ENCODE measurements around the gene HES6. TPM values are rescaled to one million over a fixed set of nuclear protein-coding genes. Genes with fewer than 3 reads are reported as not detected.

HES6 gene
- total RNA-seq (2014; rRNA removed; shearing (Covaris generic)) = 8.3 and 22.7 TPM in 2 replicates

- peak; percentile 89 for DNase-seq (ENCODE audit: low read depth)
These were observed at the start of gene HES6 for GRCh38 chr2:238239863-238240756. HES6 (minus strand) TSS chr2:238240038; CDS start chr2:238239905, 133 bp downstream.

DNA sequence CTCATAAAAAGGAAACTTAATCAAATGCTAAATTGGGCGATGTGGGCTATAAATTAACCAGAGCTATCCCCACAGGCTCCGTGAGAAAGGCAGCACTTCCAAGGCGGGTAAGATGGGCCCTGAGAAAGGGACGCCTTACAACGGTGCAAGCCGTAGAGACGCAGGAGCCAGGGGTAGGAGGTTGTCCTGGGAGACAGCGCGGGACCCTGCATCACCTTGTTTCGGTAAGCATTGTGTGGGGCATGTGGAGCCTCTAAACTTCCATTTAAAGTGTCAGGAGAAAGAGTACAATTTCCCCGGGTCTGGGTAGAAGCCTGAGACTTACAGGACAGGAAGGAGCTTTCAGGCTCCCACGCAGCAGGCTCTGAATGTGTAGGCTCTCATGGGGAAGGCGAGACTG is 49.7 kb upstream of the HES6 start:
- no peak for DNase-seq (ENCODE audit: low read depth)

DNA sequence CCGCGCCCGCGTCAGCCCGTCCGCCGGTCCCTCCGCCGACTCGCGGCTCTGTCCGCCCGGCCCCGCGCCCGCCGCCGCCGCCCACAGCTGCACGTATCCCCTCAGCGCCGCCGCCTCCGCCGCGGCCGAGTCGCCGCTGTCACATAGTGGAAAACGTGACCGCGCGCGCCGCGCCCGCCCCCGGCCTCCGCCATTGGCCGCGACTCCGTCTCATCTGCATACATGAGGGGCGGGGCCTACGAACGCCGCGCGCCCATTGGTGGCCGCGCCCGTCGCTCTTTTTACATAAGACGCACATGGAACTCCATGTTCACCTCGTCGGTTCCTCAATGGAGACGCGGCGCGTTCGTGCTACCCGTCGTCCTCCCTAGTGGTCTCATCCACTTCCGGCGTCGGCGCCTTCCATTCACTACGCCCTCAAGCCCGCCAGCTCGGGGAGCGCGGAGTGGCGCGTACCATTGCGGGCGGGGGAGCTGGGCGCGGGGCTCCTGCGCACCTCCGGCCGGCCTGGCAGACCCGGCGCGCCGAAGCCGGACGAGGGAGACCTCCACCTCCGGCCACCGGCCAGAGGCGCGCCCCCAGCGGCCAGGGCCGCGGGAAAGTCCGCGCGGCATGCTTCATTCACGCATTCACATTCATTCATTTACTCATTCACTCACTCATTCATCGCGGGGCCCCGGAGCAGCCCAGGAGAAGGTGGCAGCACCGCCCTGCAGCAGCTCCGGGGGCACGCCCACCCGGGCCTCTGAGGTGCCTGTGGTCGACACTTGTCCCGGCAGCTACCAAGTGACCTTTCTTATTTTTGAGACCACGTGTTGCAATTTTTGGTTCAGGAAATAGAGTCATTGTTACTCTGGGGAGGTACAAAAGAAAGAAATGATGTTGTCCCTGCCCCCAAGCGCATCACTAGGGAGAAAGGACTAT is 49.1 kb upstream of the HES6 start:
- DNase-seq (ENCODE audit: low read depth) = peak; percentile 99

- DNase-seq (ENCODE audit: low read depth) = peak; percentile 80
These were observed 48.2 kb upstream of the HES6 start, which contains the start of gene PER2 for GRCh38 chr2:238287737-238288649. PER2 (minus strand) TSS chr2:238288610; CDS start chr2:238277936, 10,674 bp downstream.

DNA sequence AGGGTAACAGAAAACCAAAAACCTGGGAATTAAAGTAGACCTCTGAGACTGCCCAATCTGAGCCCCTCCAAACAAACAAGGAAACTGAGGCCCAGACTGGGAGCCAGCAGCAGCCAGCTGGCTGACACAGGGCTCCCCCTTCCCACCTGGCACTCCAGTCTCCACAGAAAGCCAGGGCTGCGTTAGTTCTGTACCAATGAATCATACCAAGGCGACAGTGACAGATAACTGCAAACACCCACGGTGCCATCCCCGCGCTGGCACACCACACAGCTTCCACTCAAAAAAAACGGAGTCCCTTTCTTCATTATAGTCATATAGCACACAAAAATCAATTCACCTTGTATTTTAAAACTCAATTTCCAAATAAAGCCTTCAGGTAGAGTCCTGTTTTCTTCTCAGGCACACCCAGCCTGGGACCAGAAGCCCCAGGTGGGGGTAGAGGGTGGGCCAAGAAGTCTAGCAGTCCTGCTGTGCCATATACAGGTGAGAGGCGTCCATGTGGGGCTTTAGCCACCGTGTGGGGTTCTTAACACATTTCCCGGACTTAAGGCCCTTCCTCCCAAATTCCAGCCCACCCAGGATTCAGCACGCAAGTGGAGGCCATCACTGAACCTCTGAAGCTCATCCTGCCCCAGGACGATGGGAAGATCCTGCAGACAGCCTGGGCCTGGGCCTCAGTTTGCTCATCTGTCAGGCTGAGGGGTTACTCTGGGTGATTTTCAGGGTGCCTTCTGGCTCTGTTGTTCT is 47.3 kb upstream of the HES6 start:
- no peak for DNase-seq (ENCODE audit: low read depth)

- DNase-seq (ENCODE audit: low read depth) = peak; percentile 72
These were observed 46.7 kb upstream of the HES6 start for GRCh38 chr2:238286551-238286950.

GRCh38 chr2:238286095-238286494 is 46.3 kb upstream of the HES6 start:
- DNase-seq (ENCODE audit: low read depth) = no peak

GRCh38 chr2:238285653-238286082 is 45.8 kb upstream of the HES6 start:
- DNase-seq (ENCODE audit: low read depth) = peak; percentile 94

GRCh38 chr2:238284802-238285515 is 45.1 kb upstream of the HES6 start:
- DNase-seq (ENCODE audit: low read depth) = no peak

DNA sequence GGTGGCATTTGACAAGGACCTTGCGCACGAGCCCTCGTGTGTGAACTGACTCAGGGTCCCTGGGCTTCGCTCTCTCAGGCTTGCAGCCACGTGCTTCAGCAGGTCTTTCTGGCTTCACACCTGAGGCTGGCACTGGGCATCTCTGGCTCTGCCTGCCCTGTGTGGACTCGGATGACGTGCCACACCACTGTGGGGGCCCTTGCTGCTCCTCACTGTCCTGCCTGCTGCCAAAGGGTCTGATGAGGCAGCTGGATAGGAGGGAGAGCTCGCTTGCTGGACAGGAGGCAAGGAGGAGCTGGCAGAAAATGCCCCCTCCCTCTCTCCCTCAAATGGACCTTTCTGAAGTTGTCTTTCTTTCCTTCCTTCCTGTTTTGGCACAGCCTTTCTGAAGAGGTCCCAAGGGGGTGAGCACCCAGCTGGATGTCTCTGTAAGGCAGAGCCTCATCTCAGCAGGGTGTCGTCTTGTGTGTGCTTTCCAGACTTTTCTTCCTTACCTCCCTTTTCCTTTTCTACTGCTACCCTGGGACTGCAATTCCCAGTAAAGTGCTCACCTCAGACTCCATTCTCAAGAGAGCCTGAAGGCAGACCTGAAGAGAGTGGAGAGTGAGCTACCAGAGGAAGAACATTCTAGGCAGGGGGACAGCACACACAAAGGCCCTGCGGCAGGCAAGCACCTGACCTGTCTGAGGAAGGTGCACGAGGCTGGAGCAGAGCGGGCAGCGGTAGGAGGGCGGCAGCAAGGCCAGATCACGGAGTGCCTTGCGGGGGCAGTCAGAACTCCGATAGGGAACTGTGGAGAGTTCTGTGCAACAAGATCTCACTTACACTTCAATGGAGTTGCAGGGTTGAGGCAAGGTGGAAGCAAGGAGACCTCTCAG is 43.3 kb upstream of the HES6 start:
- no peak for DNase-seq (ENCODE audit: low read depth)

DNA sequence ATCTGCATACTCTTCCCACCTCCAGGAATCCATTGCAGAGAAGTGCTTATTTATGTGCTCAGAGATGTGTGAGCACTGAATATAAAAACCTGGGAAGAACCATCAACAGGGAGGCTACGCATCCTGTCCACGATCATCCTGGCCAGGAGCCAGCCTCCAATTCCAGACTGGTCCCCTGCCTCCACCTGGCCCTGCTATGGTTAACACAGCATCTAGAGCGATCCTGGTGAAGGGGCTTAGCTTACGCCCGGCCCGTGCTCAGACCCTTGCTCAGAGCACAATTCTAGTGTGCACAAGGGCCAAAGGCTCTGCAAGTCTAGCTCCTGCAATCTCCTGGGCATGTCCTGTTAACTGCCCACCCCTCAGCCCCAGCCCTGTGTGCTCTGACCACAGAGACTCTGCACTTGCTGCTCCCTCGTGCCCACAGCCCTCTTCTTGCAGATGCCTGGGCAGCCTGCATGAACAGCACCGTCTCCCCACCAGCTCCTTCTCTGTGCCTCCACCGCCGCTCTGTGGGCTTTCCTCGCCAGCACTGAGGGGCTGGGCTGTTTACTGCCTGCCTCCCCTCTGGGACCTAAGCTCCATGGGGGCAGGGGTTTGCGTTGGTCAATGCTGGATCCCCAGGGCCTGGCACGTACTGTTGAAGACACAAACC is 42.1 kb upstream of the HES6 start:
- DNase-seq (ENCODE audit: low read depth) = no peak

DNA sequence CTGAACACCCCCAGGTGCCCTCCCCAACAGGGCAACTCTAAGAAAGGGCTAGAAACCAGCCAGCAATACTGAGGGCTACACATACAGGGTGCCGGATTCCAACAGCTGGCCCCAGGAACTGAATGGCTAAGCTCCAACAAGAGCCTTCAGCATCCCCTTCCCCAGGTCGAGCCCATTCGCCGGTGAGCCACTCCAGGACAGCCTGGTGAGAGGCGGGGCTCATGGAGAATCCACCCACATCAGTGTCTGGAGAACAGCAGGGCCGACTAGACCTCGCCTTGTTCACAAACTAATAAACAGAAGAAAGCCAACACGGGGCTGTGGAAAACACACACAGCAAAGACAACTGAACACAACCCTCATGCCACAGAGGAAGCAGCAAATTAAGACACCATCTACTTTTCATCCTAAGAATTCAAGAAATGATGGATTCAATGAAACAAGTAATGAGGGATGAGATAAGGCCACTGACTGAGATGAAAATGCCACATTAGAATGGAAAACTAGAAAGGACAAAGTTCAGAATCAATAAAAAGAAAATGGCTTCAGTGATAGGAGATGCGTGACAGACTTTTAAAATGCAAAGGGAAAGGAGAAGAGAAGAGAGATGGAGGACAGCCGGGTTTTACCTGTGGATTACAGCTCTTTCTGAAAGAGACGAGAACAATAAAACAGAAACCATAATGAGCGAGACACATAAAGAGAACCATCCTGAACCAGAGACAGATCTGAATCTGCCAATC is 40.4 kb upstream of the HES6 start:
- no peak for DNase-seq (ENCODE audit: low read depth)

DNA sequence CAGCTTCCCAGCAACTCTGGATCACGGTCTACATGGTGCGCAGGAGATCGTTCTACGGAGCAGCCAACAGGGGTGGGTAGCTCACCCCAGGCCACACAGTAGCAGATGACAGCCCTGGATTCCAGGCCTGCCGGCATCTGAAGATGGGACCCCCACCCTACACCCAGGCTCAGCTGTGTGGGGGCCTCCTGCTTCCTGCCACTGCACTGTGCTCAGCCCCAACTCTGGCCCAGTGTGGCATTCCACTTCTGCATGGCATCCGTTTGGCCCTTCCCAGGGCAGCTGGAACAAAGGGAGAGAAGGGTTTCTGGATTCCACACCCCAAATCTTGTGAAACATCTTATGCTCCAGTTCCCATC is 39.5 kb upstream of the HES6 start:
- DNase-seq (ENCODE audit: low read depth) = no peak

DNA sequence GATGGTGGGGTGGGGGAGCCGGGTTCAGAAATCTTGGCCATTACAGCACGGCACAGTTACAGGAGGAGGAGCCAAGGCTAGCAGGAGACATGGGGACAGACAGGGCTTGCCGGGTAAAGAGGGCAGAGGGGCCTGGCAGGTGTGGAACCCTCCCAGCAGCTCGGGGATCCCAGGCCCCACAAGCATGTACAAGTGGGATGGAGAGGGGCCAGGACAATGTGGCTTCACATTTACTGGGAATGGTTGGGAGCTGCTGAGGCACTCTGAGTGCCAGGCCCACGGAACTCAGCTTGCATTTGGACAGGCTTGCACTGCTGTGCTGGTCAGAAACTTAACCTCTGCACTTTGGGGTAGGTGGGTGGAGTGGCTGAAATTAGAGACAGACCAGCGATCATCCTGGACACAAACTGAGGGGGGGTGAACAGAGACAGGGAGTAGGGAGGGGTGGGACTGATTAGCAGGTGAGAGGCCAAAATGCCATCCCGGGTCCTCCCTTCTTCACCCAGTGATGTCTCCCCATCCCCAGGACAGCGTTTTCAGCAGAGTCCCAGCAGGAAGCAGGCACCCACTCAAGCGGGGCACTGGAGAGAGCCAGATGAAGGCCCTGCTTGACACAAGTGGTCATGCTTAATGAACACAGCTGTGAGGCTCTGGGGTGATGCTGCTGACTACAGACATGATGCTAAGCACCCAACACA is 38.9 kb upstream of the HES6 start:
- DNase-seq (ENCODE audit: low read depth) = no peak

- no peak for DNase-seq (ENCODE audit: low read depth)
These were observed 37.9 kb upstream of the HES6 start for GRCh38 chr2:238277695-238278094.

GRCh38 chr2:238274152-238274865 is 34.5 kb upstream of the HES6 start:
- no peak for DNase-seq (ENCODE audit: low read depth)

All from RPMI7951 (cell line).